ENCODE results near the gene CAMK1D.

The CAMK1D gene

GRCh38 chr10:12377658-12378290 lies 28.4 kb downstream of the CAMK1D start:
- Mint-ChIP-seq H3K36me3 (ENCODE audit: low read depth) (no peaks in the 10 kb centered on the region), H3K9me3 (no peaks in the 10 kb centered on the region), H3K4me1 (no peaks in the 10 kb centered on the region), H3K4me3 (no peak overlapping the region), H3K27ac (no peak overlapping the region), H3K27me3 (ENCODE audit: low read depth) (peaks cover 5% of the 10 kb centered on the region)
- no peak for TF ChIP-seq CTCF (IDR thresholded peaks at IDR 0.05; ENCODE audit: unreplicated experiment in 3 of 3)

- no peaks in the 10 kb centered on the region for H3K36me3 Mint-ChIP-seq (ENCODE audit: low read depth)
- H3K9me3 Mint-ChIP-seq: peaks cover 6% of the 10 kb centered on the region
- H3K4me3 Mint-ChIP-seq: no peak overlapping the region
- peaks cover 6% of the 10 kb centered on the region for H3K27me3 Mint-ChIP-seq (ENCODE audit: low read depth)
- H3K27ac Mint-ChIP-seq: no peak overlapping the region
- TF ChIP-seq CTCF (IDR thresholded peaks at IDR 0.05; ENCODE audit: unreplicated experiment in 3 of 3): no peak
- no peaks in the 10 kb centered on the region for H3K4me1 Mint-ChIP-seq
Measured at GRCh38 chr10:12380999-12381398, 31.7 kb downstream of the CAMK1D start.

- Mint-ChIP-seq H3K27me3 (ENCODE audit: low read depth) (peaks cover 6% of the 10 kb centered on the region), H3K4me1 (no peaks in the 10 kb centered on the region), H3K36me3 (ENCODE audit: low read depth) (no peaks in the 10 kb centered on the region), H3K27ac (no peak overlapping the region), H3K9me3 (peaks cover 6% of the 10 kb centered on the region), H3K4me3 (no peak overlapping the region)
- no peak for TF ChIP-seq CTCF (IDR thresholded peaks at IDR 0.05; ENCODE audit: unreplicated experiment in 3 of 3)
Measured at GRCh38 chr10:12381536-12382156, 32.3 kb downstream of the CAMK1D start.

GRCh38 chr10:12382157-12382548 lies 32.8 kb downstream of the CAMK1D start:
- no peak overlapping the region for H3K27ac Mint-ChIP-seq
- H3K36me3 Mint-ChIP-seq (ENCODE audit: low read depth): no peaks in the 10 kb centered on the region
- H3K4me1 Mint-ChIP-seq: no peaks in the 10 kb centered on the region
- no peak for TF ChIP-seq CTCF (IDR thresholded peaks at IDR 0.05; ENCODE audit: unreplicated experiment in 3 of 3)
- peaks cover 6% of the 10 kb centered on the region for H3K9me3 Mint-ChIP-seq
- peaks cover 6% of the 10 kb centered on the region for H3K27me3 Mint-ChIP-seq (ENCODE audit: low read depth)
- H3K4me3 Mint-ChIP-seq: no peak overlapping the region

GRCh38 chr10:12382956-12383531 lies 33.7 kb downstream of the CAMK1D start:
- H3K36me3 Mint-ChIP-seq (ENCODE audit: low read depth): no peaks in the 10 kb centered on the region
- H3K27ac Mint-ChIP-seq: no peak overlapping the region
- peaks cover 6% of the 10 kb centered on the region for H3K9me3 Mint-ChIP-seq
- H3K4me1 Mint-ChIP-seq: peaks cover 5% of the 10 kb centered on the region
- H3K27me3 Mint-ChIP-seq (ENCODE audit: low read depth): peaks cover 9% of the 10 kb centered on the region
- H3K4me3 Mint-ChIP-seq: no peak overlapping the region
- no peak for TF ChIP-seq CTCF (IDR thresholded peaks at IDR 0.05; ENCODE audit: unreplicated experiment in 3 of 3)
